HepG2 (cell line): ENCODE measurements around the gene NEAT1. TPM values are rescaled to one million over a fixed set of nuclear protein-coding genes. Genes with fewer than 3 reads are reported as not detected.

ENCODE experiments used
- AKNA ChIP-seq: sonication (generic); formaldehyde crosslinking; IDR thresholded peaks from 2 replicates; pipeline ENCODE4 v1.4.0; 2020; ENCODE audit warnings: missing genetic modification reagents, borderline replicate concordance
- EEA1 ChIP-seq: sonication (generic); formaldehyde crosslinking; IDR thresholded peaks from 2 replicates; pipeline ENCODE4 v1.5.1; 2020; ENCODE audit warnings: mild to moderate bottlenecking, missing genetic modification reagents, borderline replicate concordance
- FIP1L1 ChIP-seq: fragments of 200-400 bp; formaldehyde crosslinking; IDR thresholded peaks from 2 replicates; pipeline ENCODE4 v1.6.1; 2018; ENCODE audit warnings: low read depth, mild to moderate bottlenecking, low read length, moderate library complexity, borderline replicate concordance; ENCODE audit not compliant: insufficient read depth
- GPN1 ChIP-seq: sonication (generic); formaldehyde crosslinking; IDR thresholded peaks from 2 replicates; pipeline ENCODE4 v1.5.1; 2020; ENCODE audit warnings: missing genetic modification reagents, borderline replicate concordance
- HNRNPK ChIP-seq: fragments of 200-400 bp; formaldehyde crosslinking; IDR thresholded peaks from 2 replicates; pipeline ENCODE4 v1.6.1; 2018; ENCODE audit warnings: low read length, low read depth, moderate library complexity, mild to moderate bottlenecking; ENCODE audit not compliant: poor library complexity, severe bottlenecking
- HOXA7 ChIP-seq: sonication (generic); formaldehyde crosslinking; IDR thresholded peaks from 2 replicates; pipeline ENCODE4 v1.8.1; 2022; ENCODE audit warnings: mild to moderate bottlenecking, missing genetic modification reagents, moderate library complexity
- NR2F2 ChIP-seq: IDR thresholded peaks from 2 replicates; pipeline ENCODE4 v1.6.1; 2012; ENCODE audit warnings: low read depth, inconsistent platforms, borderline replicate concordance
- REXO4 ChIP-seq: sonication (generic); formaldehyde crosslinking; IDR thresholded peaks from 2 replicates; pipeline ENCODE4 v1.8.0; 2022; ENCODE audit warnings: missing genetic modification reagents, mild to moderate bottlenecking, borderline replicate concordance
- U2AF1 ChIP-seq: fragments of 200-400 bp; formaldehyde crosslinking; optimal IDR thresholded peaks from 2 replicates; pipeline ENCODE3; 2017; ENCODE audit warnings: mild to moderate bottlenecking, low read depth, low read length
- ZNF264 ChIP-seq: sonication (generic); formaldehyde crosslinking; IDR thresholded peaks from 2 replicates; pipeline ENCODE4 v1.4.0; 2020; ENCODE audit warnings: missing genetic modification reagents
- ZNF724P ChIP-seq: sonication (generic); formaldehyde crosslinking; IDR thresholded peaks from 2 replicates; pipeline ENCODE4 v1.8.0; 2022; ENCODE audit warnings: missing genetic modification reagents, borderline replicate concordance
- polyA plus RNA-seq, 8 experiments: library from polyadenylated mRNA; depleted of rRNA in 3 of 8; stranded (reverse) in 7 of 8; unstranded in 1 of 8; fragments of >200 nt; fragmentation: Illumina TruSeq in 4 of 8; extraction: Trizol in 4 of 8; gene quantifications; 2 replicates each; pipeline versions ENCODE4 v1.2.1 to v1.2.3, GENCODE V29; 2011 to 2016; ENCODE audit warnings: low read depth in 4 of 8, missing spikeins in 1 of 8, mixed read lengths in 1 of 8; ENCODE audit not compliant: insufficient read depth in 1 of 8
- total RNA-seq, 5 experiments: library from RNA; depleted of rRNA; stranded (reverse); fragments of >200 nt; fragmentation: Illumina TruSeq; extraction: Trizol; gene quantifications; 2 replicates each; pipeline ENCODE4 v1.2.3, GENCODE V29; 2016; ENCODE audit warnings: low read depth in 1 of 5
- TF ChIP-seq, protein P1 (sequence below), 2 experiments: fragments of 450-650 bp in 1 of 2; sonication (generic) in 1 of 2; formaldehyde crosslinking in 1 of 2; IDR thresholded peaks; 2 replicates each; pipeline versions ENCODE4 v1.6.1 to v1.8.0; 2016 to 2022; ENCODE audit warnings: antibody characterized with exemption in 1 of 2, mild to moderate bottlenecking in 1 of 2, missing genetic modification reagents in 1 of 2

NEAT1 gene
- total and polyA plus RNA-seq, 2 of the 13 experiments (the other 11 are each of a cell fraction or from before 2014, with no cell fraction given), result 20.5 to 41.2 TPM

- TF ChIP-seq NR2F2 (no peak), U2AF1 (no peak), REXO4 (no peak), ZNF264 (CRISPR knock-in tag) (no peak), EEA1 (no peak), GPN1 (no peak), FIP1L1 (no peak), ZNF724P (CRISPR knock-in tag) (no peak), AKNA (no peak), HNRNPK (no peak), HOXA7 (no peak)
- TF ChIP-seq, protein P1, sequence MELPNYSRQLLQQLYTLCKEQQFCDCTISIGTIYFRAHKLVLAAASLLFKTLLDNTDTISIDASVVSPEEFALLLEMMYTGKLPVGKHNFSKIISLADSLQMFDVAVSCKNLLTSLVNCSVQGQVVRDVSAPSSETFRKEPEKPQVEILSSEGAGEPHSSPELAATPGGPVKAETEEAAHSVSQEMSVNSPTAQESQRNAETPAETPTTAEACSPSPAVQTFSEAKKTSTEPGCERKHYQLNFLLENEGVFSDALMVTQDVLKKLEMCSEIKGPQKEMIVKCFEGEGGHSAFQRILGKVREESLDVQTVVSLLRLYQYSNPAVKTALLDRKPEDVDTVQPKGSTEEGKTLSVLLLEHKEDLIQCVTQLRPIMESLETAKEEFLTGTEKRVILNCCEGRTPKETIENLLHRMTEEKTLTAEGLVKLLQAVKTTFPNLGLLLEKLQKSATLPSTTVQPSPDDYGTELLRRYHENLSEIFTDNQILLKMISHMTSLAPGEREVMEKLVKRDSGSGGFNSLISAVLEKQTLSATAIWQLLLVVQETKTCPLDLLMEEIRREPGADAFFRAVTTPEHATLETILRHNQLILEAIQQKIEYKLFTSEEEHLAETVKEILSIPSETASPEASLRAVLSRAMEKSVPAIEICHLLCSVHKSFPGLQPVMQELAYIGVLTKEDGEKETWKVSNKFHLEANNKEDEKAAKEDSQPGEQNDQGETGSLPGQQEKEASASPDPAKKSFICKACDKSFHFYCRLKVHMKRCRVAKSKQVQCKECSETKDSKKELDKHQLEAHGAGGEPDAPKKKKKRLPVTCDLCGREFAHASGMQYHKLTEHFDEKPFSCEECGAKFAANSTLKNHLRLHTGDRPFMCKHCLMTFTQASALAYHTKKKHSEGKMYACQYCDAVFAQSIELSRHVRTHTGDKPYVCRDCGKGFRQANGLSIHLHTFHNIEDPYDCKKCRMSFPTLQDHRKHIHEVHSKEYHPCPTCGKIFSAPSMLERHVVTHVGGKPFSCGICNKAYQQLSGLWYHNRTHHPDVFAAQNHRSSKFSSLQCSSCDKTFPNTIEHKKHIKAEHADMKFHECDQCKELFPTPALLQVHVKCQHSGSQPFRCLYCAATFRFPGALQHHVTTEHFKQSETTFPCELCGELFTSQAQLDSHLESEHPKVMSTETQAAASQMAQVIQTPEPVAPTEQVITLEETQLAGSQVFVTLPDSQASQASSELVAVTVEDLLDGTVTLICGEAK (IDR thresholded peaks at IDR 0.05), result no peak
- TF ChIP-seq, protein P1 (CRISPR knock-in tag; IDR thresholded peaks at IDR 0.05), result no peak
These were observed 56.9 kb downstream of the NEAT1 start (continued) for GRCh38 chr11:65479184-65480145.
